IMR-90 (cell line): Measurements from ENCODE around the gene DCTN2. TPM values are rescaled to one million over a fixed set of nuclear protein-coding genes. Genes with fewer than 3 reads are reported as not detected.
A peak's percentile ranks its signal among the peaks of the same experiment; 100 is the strongest.

Experiments used
- ATAC-seq: fragments of 200-7000 bp; cut with Tn5 transposase; 2 replicates; pipeline ENCODE4 v1.9.1; 2020; ENCODE audit warnings: low read depth, mild to moderate bottlenecking, moderate library complexity
- BruUV-seq: library from RNA; stranded (reverse); fragments of 400-500 nt; replicated peaks from 2 replicates; lab custom pipeline; 2021; lab: Mats Ljungman, UMichigan
- CTCF ChIA-PET: fragments of 300-600 bp; formaldehyde crosslinking; extraction: SDS; loops from one replicate; lab custom pipeline; 2021; ENCODE audit warnings: antibody characterized with exemption; lab: Yijun Ruan, JAX
- POLR2A ChIA-PET: fragments of 300-600 bp; sonication (Branson Sonifier 250); formaldehyde crosslinking; loops from one replicate; lab custom pipeline; 2022; ENCODE audit warnings: antibody characterized with exemption; ENCODE audit not compliant: unreplicated experiment; lab: Charles Lee
- DNase-seq: peaks from one replicate; pipeline ENCODE4 v3.0.0; 2013
- H2AFZ ChIP-seq: replicated peaks from 2 replicates; pipeline ENCODE3; 2013; ENCODE audit warnings: low read length, mild to moderate bottlenecking; ENCODE audit not compliant: poor library complexity
- H2AK5ac ChIP-seq: 2 replicates; pipeline ENCODE4 v1.6.1; 2013; ENCODE audit warnings: low read depth, low read length, inconsistent platforms
- H2AK9ac ChIP-seq: replicated peaks from 2 replicates; pipeline ENCODE3; 2013; ENCODE audit warnings: mild to moderate bottlenecking, low read depth, low read length, moderate library complexity; ENCODE audit not compliant: poor library complexity
- H2BK120ac ChIP-seq: 2 replicates; pipeline ENCODE4 v1.6.1; 2013; ENCODE audit warnings: low read depth, low read length, inconsistent platforms
- H2BK15ac ChIP-seq: 3 replicates; pipeline ENCODE4 v1.6.1; 2013; ENCODE audit warnings: low read depth, low read length, inconsistent platforms
- H2BK20ac ChIP-seq: 2 replicates; pipeline ENCODE4 v1.6.1; 2013; ENCODE audit warnings: low read depth, mild to moderate bottlenecking, inconsistent platforms, low read length, moderate library complexity
- H2BK5ac ChIP-seq: 2 replicates; pipeline ENCODE4 v1.6.1; 2013; ENCODE audit warnings: mild to moderate bottlenecking, low read depth, low read length, inconsistent platforms; ENCODE audit not compliant: poor library complexity, severe bottlenecking
- H3K14ac ChIP-seq: replicated peaks from 2 replicates; pipeline ENCODE4 v1.6.1; 2013; ENCODE audit warnings: low read depth, low read length, inconsistent platforms
- H3K18ac ChIP-seq: 2 replicates; pipeline ENCODE4 v1.6.1; 2013; ENCODE audit warnings: low read depth, low read length, control low read depth
- H3K23ac ChIP-seq: 2 replicates; pipeline ENCODE4 v1.6.1; 2013; ENCODE audit warnings: low read depth, low read length, inconsistent platforms
- H3K27ac ChIP-seq: 2 replicates; pipeline ENCODE4 v1.5.1; 2013; ENCODE audit warnings: mild to moderate bottlenecking, control low read depth, low read length; ENCODE audit not compliant: insufficient read depth
- H3K27me3 ChIP-seq: 2 replicates; pipeline ENCODE4 v1.6.1; 2013; ENCODE audit warnings: low read length; ENCODE audit not compliant: control insufficient read depth, insufficient read depth
- H3K36me3 ChIP-seq: 2 replicates; pipeline ENCODE4 v1.6.1; 2013; ENCODE audit warnings: low read length, mixed read lengths; ENCODE audit not compliant: control insufficient read depth, insufficient read depth
- H3K4ac ChIP-seq: 2 replicates; pipeline ENCODE4 v1.6.1; 2013; ENCODE audit warnings: low read depth, low read length, inconsistent platforms
- H3K4me1 ChIP-seq: 2 replicates; pipeline ENCODE4 v1.6.1; 2013; ENCODE audit warnings: low read length, mixed read lengths; ENCODE audit not compliant: control insufficient read depth, insufficient read depth
- H3K4me2 ChIP-seq: 2 replicates; pipeline ENCODE4 v1.6.1; 2013; ENCODE audit warnings: low read depth, mild to moderate bottlenecking, control low read depth, low read length, moderate library complexity
- H3K4me3 ChIP-seq: 2 replicates; pipeline ENCODE4 v1.5.1; 2013; ENCODE audit warnings: low read depth, mild to moderate bottlenecking, control low read depth, low read length, moderate library complexity; ENCODE audit not compliant: insufficient read depth
- H3K56ac ChIP-seq: 2 replicates; pipeline ENCODE4 v1.6.1; 2013; ENCODE audit warnings: low read length, inconsistent platforms; ENCODE audit not compliant: insufficient read depth; ENCODE audit errors: extremely low read depth
- H3K79me1 ChIP-seq, 2 experiments: 2 replicates each; pipeline ENCODE4 v1.6.1; 2013; ENCODE audit warnings: low read length in 2 of 2, inconsistent platforms in 1 of 2, low read depth in 1 of 2
- H3K9ac ChIP-seq: 2 replicates; pipeline ENCODE4 v1.6.1; 2013; ENCODE audit warnings: low read depth, low read length, control low read depth
- H3K9me1 ChIP-seq: 2 replicates; pipeline ENCODE4 v1.6.1; 2013; ENCODE audit warnings: low read length, inconsistent platforms; ENCODE audit not compliant: insufficient read depth
- H3K9me3 ChIP-seq: 2 replicates; pipeline ENCODE4 v1.6.1; 2013; ENCODE audit warnings: low read length; ENCODE audit not compliant: control insufficient read depth, insufficient read depth
- H4K20me1 ChIP-seq: 2 replicates; pipeline ENCODE4 v1.6.1; 2013; ENCODE audit warnings: low read length, inconsistent platforms; ENCODE audit not compliant: insufficient read depth
- H4K5ac ChIP-seq: 2 replicates; pipeline ENCODE4 v1.6.1; 2013; ENCODE audit warnings: mild to moderate bottlenecking, low read depth, low read length, control low read depth
- H4K8ac ChIP-seq, 2 experiments: 2 replicates each; pipeline ENCODE4 v1.6.1; 2013; ENCODE audit warnings: low read depth in 2 of 2, low read length in 2 of 2, control low read depth in 1 of 2, inconsistent platforms in 1 of 2
- H4K91ac ChIP-seq: 2 replicates; pipeline ENCODE4 v1.6.1; 2013; ENCODE audit warnings: low read depth, low read length, inconsistent platforms; ENCODE audit not compliant: insufficient read depth
- MAZ ChIP-seq: IDR thresholded peaks from 2 replicates; pipeline ENCODE4 v1.6.1; 2012; ENCODE audit warnings: low read depth, mild to moderate bottlenecking, low read length, improper control_type of control experiment, moderate library complexity, borderline replicate concordance
- NFE2L2 ChIP-seq: fragments of 150-350 bp; IDR thresholded peaks from 2 replicates; pipeline ENCODE4 v1.6.1; 2016; ENCODE audit warnings: low read depth, mild to moderate bottlenecking, low read length
- WGBS, 2 experiments: methylation state at CpG; one replicate each; pipeline versions ENCODE4 v1.1.5 to v1.1.7; 2013; ENCODE audit warnings: missing lambda C conversion rate in 2 of 2; ENCODE audit not compliant: insufficient read length in 1 of 2; ENCODE audit errors: extremely low coverage in 2 of 2; 5-methylcytosine and 5-hydroxymethylcytosine counted together
- dilution Hi-C: fragments of 300-500 bp; cut with HindIII; formaldehyde crosslinking; loops from one replicate; pipeline ENCODE4 v1.14.3; 2018; ENCODE audit warnings: low sequenced_read_pairs; ENCODE audit not compliant: unreplicated experiment
- in situ Hi-C: fragments of 300-500 bp; cut with MboI; formaldehyde crosslinking; loops from 3 replicates; pipeline ENCODE4 v1.14.3; 2019; ENCODE audit warnings: low sequenced_read_pairs, inconsistent platforms, mixed read lengths
- intact Hi-C: fragments of 100-400 bp; cut with micrococcal nuclease; formaldehyde crosslinking; loops from 2 replicates; pipeline ENCODE4 v1.10.0; 2022
- polyA plus RNA-seq, 3 experiments: library from polyadenylated mRNA; depleted of rRNA; stranded (reverse); fragments of >200 nt; gene quantifications; 2 replicates each; pipeline ENCODE4 v1.2.3, GENCODE V29; 2012; ENCODE audit warnings: low replicate concordance in 1 of 3
- total RNA-seq: library from RNA; depleted of rRNA; stranded (reverse); fragments of >200 nt; gene quantifications from 2 replicates; pipeline ENCODE4 v1.2.3, GENCODE V29; 2012

Gene DCTN2
- total and polyA plus RNA-seq, 2 of the 4 experiments (the other 2 are of a cell fraction), result 125 to 130 TPM

- Histone ChIP-seq H3K9me1 (peaks cover 14% of the 10 kb centered on the region), H2BK20ac (peak overlapping the region; percentile 90), H3K4me2 (peak overlapping the region; percentile 65; the same call in 1 of the 2 replicates), H3K27me3 (no peaks in the 10 kb centered on the region), H4K5ac (peak overlapping the region; percentile 85), H2BK15ac (peak overlapping the region; percentile 81), H3K4ac (peak overlapping the region; percentile 100), H3K79me1 (peaks cover 18 to 78% of the 10 kb centered on the region in 2 experiments), H4K91ac (peak overlapping the region; percentile 96), H2AK5ac (peak overlapping the region; percentile 100), H2AK9ac (peak overlapping the region; percentile 100), H3K9ac (peak overlapping the region; percentile 57), H3K27ac (peak overlapping the region; percentile 88), H4K8ac (peak overlapping the region; percentile 69 to 100), H2AFZ (peak overlapping the region; percentile 93), H3K18ac (peak overlapping the region; percentile 94), H3K36me3 (peaks cover 41% of the 10 kb centered on the region), H3K14ac (peak overlapping the region; percentile 100), H3K9me3 (no peaks in the 10 kb centered on the region), H3K56ac (peak overlapping the region; percentile 82), H3K23ac (peak overlapping the region; percentile 100), H3K4me1 (peaks cover 22% of the 10 kb centered on the region), H2BK5ac (peak overlapping the region; percentile 98), H2BK120ac (peak overlapping the region; percentile 99), H3K4me3 (no peak overlapping the region), H4K20me1 (peaks cover 60% of the 10 kb centered on the region)
- POLR2A ChIA-PET, result no interaction called here
- dilution Hi-C loops (no loop called here), in situ Hi-C loops (no loop called here), intact Hi-C loops (no loop called here)
- DNase-seq, result peak; percentile 61
- CTCF ChIA-PET, result no interaction called here
- TF ChIP-seq NFE2L2, result no peak
- TF ChIP-seq MAZ, result no peak
- no TSS peak for BruUV-seq
- ATAC-seq, result no peak
- WGBS, 2 experiments, result 61% methylated on average over 3 of the region's 17 CpGs; no CpG with 5 or more reads in 1 of the 2 experiments
These were observed 25.4 kb downstream of the DCTN2 start for GRCh38 chr12:57521525-57522010.
